HG03159 (cell line): ENCODE data around the gene DNAH6.

ENCODE experiments used
- ATAC-seq: cut with Tn5 transposase; IDR thresholded peaks from one replicate; pipeline ENCODE4 v1.9.1; 2021; ENCODE audit warnings: mild to moderate bottlenecking, moderate library complexity; ENCODE audit not compliant: unreplicated experiment

Gene DNAH6

GRCh38 chr2:84619794-84620371 is 103.6 kb downstream of the DNAH6 start:
- no peak for ATAC-seq

GRCh38 chr2:84628486-84628885 is 112.2 kb downstream of the DNAH6 start:
- no peak for ATAC-seq

GRCh38 chr2:84629550-84629949 is 113.3 kb downstream of the DNAH6 start:
- no peak for ATAC-seq

- no peak for ATAC-seq
These were observed 114.7 kb downstream of the DNAH6 start for GRCh38 chr2:84631047-84631446.

GRCh38 chr2:84631985-84632384 is 115.7 kb downstream of the DNAH6 start:
- no peak for ATAC-seq

- no peak for ATAC-seq
These were observed 120.0 kb downstream of the DNAH6 start for GRCh38 chr2:84636080-84636971.

GRCh38 chr2:84639751-84640150 is 123.5 kb downstream of the DNAH6 start:
- ATAC-seq, result no peak

- ATAC-seq, result no peak
These were observed 124.1 kb downstream of the DNAH6 start for GRCh38 chr2:84640411-84640810.

- ATAC-seq, result no peak
These were observed 124.7 kb downstream of the DNAH6 start for GRCh38 chr2:84641021-84641420.

- ATAC-seq, result no peak
These were observed 127.7 kb downstream of the DNAH6 start for GRCh38 chr2:84643991-84644390.

GRCh38 chr2:84646514-84646913 is 130.2 kb downstream of the DNAH6 start:
- ATAC-seq, result no peak

- ATAC-seq, result no peak
These were observed 131.0 kb downstream of the DNAH6 start for GRCh38 chr2:84647267-84647666.

- no peak for ATAC-seq
These were observed 132.8 kb downstream of the DNAH6 start for GRCh38 chr2:84649058-84649457.

- no peak for ATAC-seq
These were observed 133.3 kb downstream of the DNAH6 start for GRCh38 chr2:84649487-84650142.

GRCh38 chr2:84652431-84652830 is 136.1 kb downstream of the DNAH6 start:
- ATAC-seq, result no peak

- ATAC-seq, result no peak
These were observed 137.0 kb downstream of the DNAH6 start for GRCh38 chr2:84653302-84653701.

- no peak for ATAC-seq
These were observed 138.1 kb downstream of the DNAH6 start for GRCh38 chr2:84654414-84654813.

GRCh38 chr2:84669122-84669521 is 152.8 kb downstream of the DNAH6 start:
- no peak for ATAC-seq

GRCh38 chr2:84674099-84674498 is 157.8 kb downstream of the DNAH6 start:
- ATAC-seq, result no peak

GRCh38 chr2:84674586-84674985 is 158.3 kb downstream of the DNAH6 start:
- no peak for ATAC-seq

GRCh38 chr2:84676295-84676694 is 160.0 kb downstream of the DNAH6 start:
- ATAC-seq, result no peak

GRCh38 chr2:84678214-84678613 is 161.9 kb downstream of the DNAH6 start:
- ATAC-seq, result no peak
